WTC11 (cell line): ENCODE data around the gene RNF20. TPM values are rescaled to one million over a fixed set of nuclear protein-coding genes. Genes with fewer than 3 reads are reported as not detected.
A peak's percentile ranks its signal among the peaks of the same experiment; 100 is the strongest.

Source experiments
- AFF4 ChIP-seq: sonication (generic); formaldehyde crosslinking; IDR thresholded peaks from 2 replicates; pipeline ENCODE4 v1.8.1; 2023; ENCODE audit warnings: mild to moderate bottlenecking, missing genetic modification reagents, borderline replicate concordance
- CBFB ChIP-seq: sonication (generic); formaldehyde crosslinking; IDR thresholded peaks from 2 replicates; pipeline ENCODE4 v1.8.1; 2022; ENCODE audit warnings: mild to moderate bottlenecking, low read depth, missing genetic modification reagents
- CREB1 ChIP-seq: sonication (generic); formaldehyde crosslinking; IDR thresholded peaks from 2 replicates; pipeline ENCODE4 v1.8.0; 2023; ENCODE audit warnings: mild to moderate bottlenecking, missing genetic modification reagents
- CREM ChIP-seq: sonication (generic); formaldehyde crosslinking; IDR thresholded peaks from 2 replicates; pipeline ENCODE4 v1.8.1; 2022; ENCODE audit warnings: mild to moderate bottlenecking, missing genetic modification reagents, moderate library complexity
- CTCF ChIP-seq: fragments of 200-600 bp; IDR thresholded peaks from 2 replicates; pipeline ENCODE4 v1.8.0; 2022; ENCODE audit warnings: antibody characterized with exemption
- E2F1 ChIP-seq: sonication (generic); formaldehyde crosslinking; IDR thresholded peaks from 2 replicates; pipeline ENCODE4 v1.8.0; 2022; ENCODE audit warnings: mild to moderate bottlenecking, missing genetic modification reagents
- E2F4 ChIP-seq: sonication (generic); formaldehyde crosslinking; IDR thresholded peaks from 2 replicates; pipeline ENCODE4 v1.8.1; 2022; ENCODE audit warnings: low read depth, mild to moderate bottlenecking, moderate library complexity, missing genetic modification reagents, borderline replicate concordance
- EMX1 ChIP-seq: fragments of 250-450 bp; sonication (Bioruptor Pico); IDR thresholded peaks from 2 replicates; pipeline ENCODE4 v1.8.0; 2021; ENCODE audit warnings: mild to moderate bottlenecking
- FOXJ3 ChIP-seq: sonication (generic); formaldehyde crosslinking; IDR thresholded peaks from 2 replicates; pipeline ENCODE4 v1.9.0; 2021; ENCODE audit warnings: missing genetic modification reagents, mild to moderate bottlenecking, borderline replicate concordance
- FOXK1 ChIP-seq: sonication (generic); formaldehyde crosslinking; IDR thresholded peaks from 2 replicates; pipeline ENCODE4 v1.8.0; 2022; ENCODE audit warnings: mild to moderate bottlenecking, moderate library complexity, missing genetic modification reagents
- FOXP1 ChIP-seq: sonication (generic); formaldehyde crosslinking; IDR thresholded peaks from 2 replicates; pipeline ENCODE4 v1.8.0; 2022; ENCODE audit warnings: missing genetic modification reagents, mild to moderate bottlenecking, moderate library complexity, borderline replicate concordance
- FOXP4 ChIP-seq: sonication (generic); formaldehyde crosslinking; IDR thresholded peaks from 2 replicates; pipeline ENCODE4 v1.8.0; 2022; ENCODE audit warnings: mild to moderate bottlenecking, missing genetic modification reagents
- GTF2I ChIP-seq: fragments of 250-450 bp; sonication (Bioruptor Pico); conservative IDR thresholded peaks from 2 replicates; pipeline ENCODE4 v1.4.0; 2021; ENCODE audit warnings: mild to moderate bottlenecking
- MAX ChIP-seq: sonication (generic); formaldehyde crosslinking; IDR thresholded peaks from 2 replicates; pipeline ENCODE4 v1.8.0; 2022; ENCODE audit warnings: mild to moderate bottlenecking, missing genetic modification reagents
- MYBL2 ChIP-seq: sonication (generic); formaldehyde crosslinking; IDR thresholded peaks from 2 replicates; pipeline ENCODE4 v1.8.1; 2023; ENCODE audit warnings: mild to moderate bottlenecking, moderate library complexity, missing genetic modification reagents
- NR2C2 ChIP-seq: sonication (generic); formaldehyde crosslinking; IDR thresholded peaks from 2 replicates; pipeline ENCODE4 v1.8.0; 2022; ENCODE audit warnings: mild to moderate bottlenecking, missing genetic modification reagents
- RELA ChIP-seq: sonication (generic); formaldehyde crosslinking; IDR thresholded peaks from 2 replicates; pipeline ENCODE4 v1.8.1; 2022; ENCODE audit warnings: missing genetic modification reagents, mild to moderate bottlenecking, borderline replicate concordance
- RORB ChIP-seq: fragments of 250-450 bp; sonication (Bioruptor Pico); IDR thresholded peaks from 2 replicates; pipeline ENCODE4 v1.9.0; 2021; ENCODE audit warnings: mild to moderate bottlenecking
- SMAD3 ChIP-seq: sonication (generic); formaldehyde crosslinking; IDR thresholded peaks from 2 replicates; pipeline ENCODE4 v1.8.0; 2022; ENCODE audit warnings: missing genetic modification reagents, mild to moderate bottlenecking, borderline replicate concordance
- SP1 ChIP-seq: sonication (generic); formaldehyde crosslinking; conservative IDR thresholded peaks from 2 replicates; pipeline ENCODE4 v1.8.1; 2022; ENCODE audit warnings: missing genetic modification reagents
- TEAD4 ChIP-seq: sonication (generic); formaldehyde crosslinking; IDR thresholded peaks from 2 replicates; pipeline ENCODE4 v1.8.0; 2022; ENCODE audit warnings: mild to moderate bottlenecking, missing genetic modification reagents
- TP53 ChIP-seq: sonication (generic); formaldehyde crosslinking; IDR thresholded peaks from 2 replicates; pipeline ENCODE4 v1.8.1; 2023; ENCODE audit warnings: mild to moderate bottlenecking, missing genetic modification reagents
- ZBTB21 ChIP-seq: sonication (generic); formaldehyde crosslinking; IDR thresholded peaks from 2 replicates; pipeline ENCODE4 v1.8.1; 2023; ENCODE audit warnings: mild to moderate bottlenecking, missing genetic modification reagents, borderline replicate concordance
- ZMAT4 ChIP-seq: fragments of 250-450 bp; sonication (Bioruptor Pico); IDR thresholded peaks from 2 replicates; pipeline ENCODE4 v1.9.0; 2021; ENCODE audit warnings: mild to moderate bottlenecking
- ZNF317 ChIP-seq: sonication (generic); formaldehyde crosslinking; IDR thresholded peaks from 2 replicates; pipeline ENCODE4 v1.8.1; 2023; ENCODE audit warnings: low read depth, mild to moderate bottlenecking, moderate library complexity, missing genetic modification reagents, borderline replicate concordance
- ZNF423 ChIP-seq: fragments of 250-450 bp; sonication (Bioruptor Pico); IDR thresholded peaks from 2 replicates; pipeline ENCODE4 v2.1.2; 2022; ENCODE audit warnings: mild to moderate bottlenecking, moderate library complexity
- total RNA-seq: library from RNA; stranded (reverse); gene quantifications from 3 replicates; pipeline ENCODE4 v1.2.3, GENCODE V29; 2021

RNF20 gene
- total RNA-seq, 1 experiment from 2014 or later, result 52.6 TPM

- no peak for TF ChIP-seq FOXJ3 (CRISPR knock-in tag)
- TF ChIP-seq FOXK1, result 0 out of 2 replicates have a peak, but pooled peaks have one; percentile 74
- peak; percentile 91; the same call in 1 of the 2 replicates for TF ChIP-seq TP53
- TF ChIP-seq NR2C2, result no peak
- TF ChIP-seq ZBTB21 (CRISPR knock-in tag), result peak; percentile 85; the same call in 1 of the 2 replicates
- no peak for TF ChIP-seq GTF2I (CRISPR knock-in tag)
- TF ChIP-seq SP1 (CRISPR knock-in tag), result peak; percentile 68
- TF ChIP-seq RORB (CRISPR knock-in tag), result no peak
- peak; percentile 37 for TF ChIP-seq E2F4
- TF ChIP-seq CBFB (CRISPR knock-in tag), result peak; percentile 67
- TF ChIP-seq ZNF423 (CRISPR knock-in tag), result no peak
- no peak for TF ChIP-seq EMX1 (CRISPR knock-in tag)
- TF ChIP-seq TEAD4 (CRISPR knock-in tag), result no peak
- TF ChIP-seq ZNF317 (CRISPR knock-in tag), result no peak
- no peak for TF ChIP-seq CTCF
- peak; percentile 72; the same call in 1 of the 2 replicates for TF ChIP-seq RELA
- peak; percentile 98 for TF ChIP-seq MAX (CRISPR knock-in tag)
- peak; percentile 93 for TF ChIP-seq MYBL2 (CRISPR knock-in tag)
- peak; percentile 90 for TF ChIP-seq E2F1 (CRISPR knock-in tag)
- TF ChIP-seq FOXP4 (CRISPR knock-in tag), result peak; percentile 94
- TF ChIP-seq CREM (CRISPR knock-in tag), result peak; percentile 79
- peak; percentile 95 for TF ChIP-seq AFF4 (CRISPR knock-in tag)
- TF ChIP-seq ZMAT4 (CRISPR knock-in tag), result no peak
- peak; percentile 88; the same call in 1 of the 2 replicates for TF ChIP-seq CREB1 (CRISPR knock-in tag)
- TF ChIP-seq SMAD3 (CRISPR knock-in tag), result peak; percentile 83; the same call in 1 of the 2 replicates
- TF ChIP-seq FOXP1 (CRISPR knock-in tag), result peak; percentile 92
Observed at GRCh38 chr9:101486693-101487442, 46.8 kb upstream of the RNF20 start (continued).
